Thoracic aorta (tissue), 2 donors: ENCODE data around the gene TAGLN2. TPM values are rescaled to one million over a fixed set of nuclear protein-coding genes. Genes with fewer than 3 reads are reported as not detected.

Experiments used
- ATAC-seq: fragments of 150-250 bp; one replicate; pipeline ENCODE4 v1.8.0; 2017; ENCODE audit warnings: low read depth; ENCODE audit not compliant: insufficient number of reproducible peaks, low FRiP score
- DNase-seq: peaks from one replicate; pipeline ENCODE4 v3.0.0-alpha.2; 2020; ENCODE audit warnings: low spot score
- H3K27ac ChIP-seq, 2 donors: fragments of 200-600 bp; sonication (generic); 1 replicate in 1 of 2; 2 replicates in 1 of 2; pipeline ENCODE4 v1.5.1; 2016; ENCODE audit warnings: mild to moderate bottlenecking in 2 of 2, moderate library complexity in 2 of 2
- H3K27me3 ChIP-seq: fragments of 200-600 bp; sonication (generic); replicated peaks from 2 replicates; pipeline ENCODE4 v1.6.0; 2016; ENCODE audit warnings: mild to moderate bottlenecking; ENCODE audit not compliant: insufficient read depth
- H3K36me3 ChIP-seq: fragments of 200-600 bp; sonication (generic); one replicate; pipeline ENCODE4 v1.5.1; 2016
- H3K4me1 ChIP-seq, 2 donors: fragments of 200-600 bp; sonication (generic); 1 replicate in 1 of 2; 2 replicates in 1 of 2; pipeline versions ENCODE4 v1.5.1 to v1.6.0; 2016; ENCODE audit warnings: low read depth in 2 of 2, mild to moderate bottlenecking in 1 of 2; ENCODE audit not compliant: control insufficient read depth in 1 of 2
- H3K4me3 ChIP-seq: fragments of 200-600 bp; sonication (generic); 2 replicates; pipeline ENCODE4 v1.5.1; 2016; ENCODE audit warnings: mild to moderate bottlenecking
- H3K9me3 ChIP-seq: fragments of 200-600 bp; sonication (generic); 2 replicates; pipeline ENCODE4 v1.5.1; 2016
- total RNA-seq, 2 donors: library from RNA; depleted of rRNA; stranded (reverse); fragments of >200 nt; gene quantifications; one replicate each; pipeline versions ENCODE4 v1.1.0 to v1.2.3, GENCODE V29; 2016
- TF ChIP-seq, protein P1 (sequence below): fragments of 200-600 bp; sonication (generic); IDR thresholded peaks from one replicate; pipeline ENCODE4 v1.5.1; 2019; ENCODE audit warnings: antibody characterized with exemption

The TAGLN2 gene
- total RNA-seq, 2 donors from 2014 or later, result 298 to 352 TPM

- Histone ChIP-seq H3K27me3 (no peaks in the 10 kb centered on the region), H3K4me3 (no peak overlapping the region), H3K36me3 (no peaks in the 10 kb centered on the region), H3K4me1 (peaks cover 10 to 28% of the 10 kb centered on the region in 2 donors), H3K9me3 (no peaks in the 10 kb centered on the region), H3K27ac (no peak overlapping the region)
- TF ChIP-seq, protein P1, sequence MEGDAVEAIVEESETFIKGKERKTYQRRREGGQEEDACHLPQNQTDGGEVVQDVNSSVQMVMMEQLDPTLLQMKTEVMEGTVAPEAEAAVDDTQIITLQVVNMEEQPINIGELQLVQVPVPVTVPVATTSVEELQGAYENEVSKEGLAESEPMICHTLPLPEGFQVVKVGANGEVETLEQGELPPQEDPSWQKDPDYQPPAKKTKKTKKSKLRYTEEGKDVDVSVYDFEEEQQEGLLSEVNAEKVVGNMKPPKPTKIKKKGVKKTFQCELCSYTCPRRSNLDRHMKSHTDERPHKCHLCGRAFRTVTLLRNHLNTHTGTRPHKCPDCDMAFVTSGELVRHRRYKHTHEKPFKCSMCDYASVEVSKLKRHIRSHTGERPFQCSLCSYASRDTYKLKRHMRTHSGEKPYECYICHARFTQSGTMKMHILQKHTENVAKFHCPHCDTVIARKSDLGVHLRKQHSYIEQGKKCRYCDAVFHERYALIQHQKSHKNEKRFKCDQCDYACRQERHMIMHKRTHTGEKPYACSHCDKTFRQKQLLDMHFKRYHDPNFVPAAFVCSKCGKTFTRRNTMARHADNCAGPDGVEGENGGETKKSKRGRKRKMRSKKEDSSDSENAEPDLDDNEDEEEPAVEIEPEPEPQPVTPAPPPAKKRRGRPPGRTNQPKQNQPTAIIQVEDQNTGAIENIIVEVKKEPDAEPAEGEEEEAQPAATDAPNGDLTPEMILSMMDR, result peak; percentile 86
- DNase-seq, result peak; percentile 58
- ATAC-seq, result peak; percentile 44
These were observed 33.8 kb downstream of the TAGLN2 start for GRCh38 chr1:159891275-159892157.

- TF ChIP-seq, protein P1, result no peak
- Histone ChIP-seq H3K36me3 (no peaks in the 10 kb centered on the region), H3K9me3 (no peaks in the 10 kb centered on the region), H3K4me1 (peaks cover 10 to 22% of the 10 kb centered on the region in 2 donors), H3K4me3 (no peak overlapping the region), H3K27ac (peak overlapping the region in 1 of 2 donors; percentile 56), H3K27me3 (no peaks in the 10 kb centered on the region)
- ATAC-seq (no peak), DNase-seq (no peak)
These were observed 34.9 kb downstream of the TAGLN2 start for GRCh38 chr1:159890390-159890789.

DNA sequence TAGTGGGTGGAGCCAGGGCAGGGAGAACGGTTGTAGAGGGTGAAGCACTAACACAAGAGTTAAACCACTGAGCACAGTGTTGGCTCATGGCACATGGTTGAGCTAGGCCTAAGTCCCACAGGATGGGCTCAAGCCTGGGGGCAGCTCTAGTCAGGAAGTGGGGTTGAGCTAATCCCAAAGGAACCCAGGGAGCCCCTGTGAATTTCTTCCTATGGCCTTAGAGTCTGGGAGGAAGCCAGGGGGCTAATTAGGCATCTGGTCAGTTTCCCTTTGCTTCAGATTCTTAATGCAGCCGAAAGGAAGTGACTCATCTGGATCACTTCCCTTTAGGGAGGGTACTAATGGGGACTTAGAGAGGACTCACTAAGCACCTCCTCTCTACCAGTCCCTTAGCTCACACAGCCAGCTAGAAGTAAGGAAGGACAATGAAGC lies 35.5 kb downstream of the TAGLN2 start:
- no peak overlapping the region for H3K4me3 ChIP-seq
- ATAC-seq, result peak; percentile 98
- no peaks in the 10 kb centered on the region for H3K27me3 ChIP-seq
- H3K9me3 ChIP-seq, result no peaks in the 10 kb centered on the region
- H3K36me3 ChIP-seq, result no peaks in the 10 kb centered on the region
- TF ChIP-seq, protein P1, result no peak
- peak overlapping the region; percentile 47 to 56 for H3K27ac ChIP-seq
- DNase-seq, result no peak
- peaks cover 10 to 22% of the 10 kb centered on the region in 2 donors for H3K4me1 ChIP-seq

DNA sequence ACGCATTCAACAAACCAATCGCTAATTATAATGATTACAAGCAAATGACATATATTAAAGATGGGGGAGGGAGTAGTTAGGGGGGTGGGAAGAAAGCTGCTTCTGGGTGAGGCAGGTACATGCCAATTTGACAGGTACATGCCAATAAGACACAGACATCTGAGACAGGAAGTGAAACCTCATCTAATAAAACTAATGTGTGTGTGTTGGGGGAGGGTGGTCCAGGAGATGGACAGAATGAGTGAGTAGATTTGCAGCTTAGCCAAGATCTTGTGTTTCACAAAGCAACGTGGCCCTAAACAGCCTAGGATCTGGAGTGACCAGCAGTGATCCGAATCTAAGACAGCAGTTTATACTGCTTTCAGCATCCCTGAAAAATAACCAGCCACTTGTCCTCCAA lies 36.1 kb downstream of the TAGLN2 start:
- H3K9me3 ChIP-seq, result no peaks in the 10 kb centered on the region
- TF ChIP-seq, protein P1, result no peak
- H3K27me3 ChIP-seq, result no peaks in the 10 kb centered on the region
- H3K27ac ChIP-seq, result peak overlapping the region; percentile 47 to 56
- no peak for DNase-seq
- no peaks in the 10 kb centered on the region for H3K36me3 ChIP-seq
- H3K4me3 ChIP-seq, result no peak overlapping the region
- ATAC-seq, result no peak
- H3K4me1 ChIP-seq, result peaks cover 10 to 22% of the 10 kb centered on the region in 2 donors

- ATAC-seq, result no peak
- Histone ChIP-seq H3K27me3 (no peaks in the 10 kb centered on the region), H3K27ac (no peak overlapping the region), H3K9me3 (no peaks in the 10 kb centered on the region), H3K4me1 (peaks cover 0 to 2% of the 10 kb centered on the region in 2 donors), H3K4me3 (no peak overlapping the region), H3K36me3 (no peaks in the 10 kb centered on the region)
- DNase-seq, result no peak
- TF ChIP-seq, protein P1, result no peak
These were observed 41.0 kb downstream of the TAGLN2 start for GRCh38 chr1:159884296-159884695.
